ENCODE measurements around the gene CTSZ. TPM values are rescaled to one million over a fixed set of nuclear protein-coding genes. Genes with fewer than 3 reads are reported as not detected.

Gene CTSZ
- total and polyA plus RNA-seq, 2 of the 8 experiments (the other 6 are each of a cell fraction or from before 2014, with no cell fraction given): 32.8 to 34.0 TPM

- no peak overlapping the region for H2BK120ac ChIP-seq (replicated peaks; ENCODE audit: low read depth, low read length)
- no peaks in the 10 kb centered on the region for H3K27me3 ChIP-seq (replicated peaks in 1 of 4; ENCODE audit: control insufficient read depth in 3 of 4, extremely low read depth in 1 of 4, insufficient read depth in 3 of 4, low read length in 3 of 4)
- no peak overlapping the region for H2AK5ac ChIP-seq (ENCODE audit: low read depth, low read length)
- H3K23me2 ChIP-seq (ENCODE audit: low read depth, low read length): peaks cover 2% of the 10 kb centered on the region; the same call in 1 of the 2 replicates
- no peaks in the 10 kb centered on the region for H3K36me3 ChIP-seq (ENCODE audit: control insufficient read depth in 2 of 4, insufficient read depth in 4 of 4, low read length in 3 of 4)
- H4K8ac ChIP-seq (ENCODE audit: extremely low read depth, insufficient read depth, low read length): no peak overlapping the region
- TF ChIP-seq NRF1 (IDR thresholded peaks at IDR 0.05; ENCODE audit: low read depth, low read length) (no peak), CTBP2 (IDR thresholded peaks at IDR 0.05; ENCODE audit: borderline replicate concordance, insufficient read depth, insufficient read length, low read length) (no peak), SIN3A (conservative IDR thresholded peaks at IDR 0.05 in 1 of 2, IDR thresholded peaks at IDR 0.05 in 1 of 2; ENCODE audit: low read depth in 1 of 2, low read length in 2 of 2) (no peak)
- no peak overlapping the region for H2BK20ac ChIP-seq (ENCODE audit: low read length)
- H3K14ac ChIP-seq (ENCODE audit: insufficient read length): no peak overlapping the region
- no peak overlapping the region for H3K4ac ChIP-seq (replicated peaks; ENCODE audit: insufficient read length, low read depth, low read length)
- peaks cover 0 to 4% (median 0%) of the 10 kb centered on the region in 4 experiments; a peak in 1 of 7 replicates for H3K4me1 ChIP-seq (replicated peaks in 1 of 4; ENCODE audit: control insufficient read depth in 3 of 4, insufficient read depth in 4 of 4, low read length in 3 of 4)
- H4K20me1 ChIP-seq (replicated peaks in 1 of 2; ENCODE audit: control insufficient read depth in 1 of 2, insufficient read depth in 2 of 2, low read length in 2 of 2): no peaks in the 10 kb centered on the region
- H4K5ac ChIP-seq (ENCODE audit: insufficient read length, low read depth, low read length): no peak overlapping the region
- H3K18ac ChIP-seq (ENCODE audit: extremely low read depth, low read length): no peak overlapping the region
- no peak overlapping the region for H3K9ac ChIP-seq (replicated peaks in 1 of 4; ENCODE audit: extremely low read depth in 1 of 4, low read depth in 3 of 4, low read length in 3 of 4)
- no peak overlapping the region for H3K4me3 ChIP-seq (ENCODE audit: extremely low read depth in 1 of 4, insufficient read depth in 2 of 4, low read depth in 3 of 4, low read length in 4 of 4)
- 84% methylated on average over 3 of the region's 3 CpGs; no CpG with 5 or more reads in 1 of the 2 experiments for WGBS, 2 experiments (ENCODE audit: extremely low coverage in 1 of 2, insufficient coverage in 1 of 2, insufficient read length in 1 of 2, insufficient replicate concordance in 2 of 2, low coverage in 1 of 2, low lambda C conversion rate in 2 of 2, missing lambda C conversion rate in 1 of 2)
- H3K56ac ChIP-seq (replicated peaks; ENCODE audit: insufficient read length, low read depth, low read length): no peak overlapping the region
- H3K79me2 ChIP-seq (ENCODE audit: control insufficient read depth in 1 of 2, insufficient read depth in 2 of 2, low read length in 2 of 2): peaks cover 11 to 28% of the 10 kb centered on the region in 2 experiments; a peak in 3 of 4 replicates
- POLR2A ChIA-PET (ENCODE audit: partially characterized antibody): no interaction called here
- no peak overlapping the region for H2BK15ac ChIP-seq (ENCODE audit: low read length)
- H2BK5ac ChIP-seq (ENCODE audit: low read depth, low read length): no peak overlapping the region
- H3K4me2 ChIP-seq (ENCODE audit: insufficient read depth in 1 of 2, low read depth in 2 of 2, low read length in 2 of 2): no peak overlapping the region
- CTCF ChIA-PET (ENCODE audit: partially characterized antibody): interaction anchor here (1.1 to 1.4 kb wide), 2 partner anchors 115 to 163 kb away, joined by 3 read pairs; no protein-coding TSS in a partner anchor
- no peak overlapping the region for H3K27ac ChIP-seq (ENCODE audit: low read depth, low read length)
- no peak overlapping the region for H3K23ac ChIP-seq (ENCODE audit: insufficient read length)
- no peaks in the 10 kb centered on the region; the same call in 1 of the 2 replicates for H3K79me1 ChIP-seq (ENCODE audit: low read depth, low read length)
- no peak overlapping the region for H4K91ac ChIP-seq (replicated peaks; ENCODE audit: insufficient read length, low read length)
- H2AFZ ChIP-seq (ENCODE audit: low read length): no peak overlapping the region
- DNase-seq (ENCODE audit: low read depth in 1 of 2, low spot score in 2 of 2) (no peak), FAIRE-seq (no peak)
- no peak overlapping the region for H2BK12ac ChIP-seq (ENCODE audit: low read depth, low read length)
- H3K9me3 ChIP-seq (ENCODE audit: insufficient read depth in 2 of 2, low read depth in 1 of 2, low read length in 1 of 2): no peaks in the 10 kb centered on the region; a peak in 1 of 4 replicates
Observed at GRCh38 chr20:59044295-59044694, 37.2 kb upstream of the CTSZ start.

All from H1 (cell line).